Endothelial cell of umbilical vein (primary cell): ENCODE results near the gene ELL2.
A peak's percentile ranks its signal among the peaks of the same experiment; 100 is the strongest.

ENCODE experiments used
- EZH2 ChIP-seq: IDR thresholded peaks from 2 replicates; pipeline ENCODE4 v1.6.1; 2012; ENCODE audit warnings: borderline replicate concordance, low read depth, mild to moderate bottlenecking, moderate library complexity, low read length, inconsistent platforms; ENCODE audit not compliant: severe bottlenecking
- FOS ChIP-seq: IDR thresholded peaks from 2 replicates; pipeline ENCODE4 v1.6.1; 2011; ENCODE audit warnings: mild to moderate bottlenecking, low read length, moderate library complexity, borderline replicate concordance; ENCODE audit not compliant: insufficient read depth
- JUN ChIP-seq: IDR thresholded peaks from 2 replicates; pipeline ENCODE4 v1.6.1; 2011; ENCODE audit warnings: borderline replicate concordance, low read depth; ENCODE audit not compliant: insufficient read length, insufficient read depth
- MYC ChIP-seq: IDR thresholded peaks from one replicate; pipeline ENCODE4 v1.6.1; 2011; ENCODE audit warnings: mild to moderate bottlenecking, low read depth, low read length
- POLR2A ChIP-seq: IDR thresholded peaks from 2 replicates; pipeline ENCODE4 v1.6.1; 2012; ENCODE audit warnings: low read depth, mild to moderate bottlenecking, control low read depth, low read length
- POLR2AphosphoS5 ChIP-seq: IDR thresholded peaks from 2 replicates; pipeline ENCODE4 v1.6.1; 2012; ENCODE audit warnings: low read depth, mild to moderate bottlenecking, control low read depth, low read length, moderate library complexity; ENCODE audit not compliant: insufficient read depth
- TF ChIP-seq, protein P1 (sequence below), 2 donors: IDR thresholded peaks; 1 replicate in 1 of 2; 2 replicates in 1 of 2; pipeline ENCODE4 v1.5.1; 2011; ENCODE audit warnings: low read length in 2 of 2, mild to moderate bottlenecking in 2 of 2, moderate library complexity in 2 of 2, control low read depth in 1 of 2, inconsistent platforms in 1 of 2, low read depth in 1 of 2; ENCODE audit not compliant: insufficient read depth in 1 of 2; ENCODE audit errors: extremely low read depth in 1 of 2
- TF ChIP-seq, protein P2 (sequence below): IDR thresholded peaks from 2 replicates; pipeline ENCODE4 v1.6.1; 2011; ENCODE audit not compliant: insufficient read depth, insufficient read length

DNA sequence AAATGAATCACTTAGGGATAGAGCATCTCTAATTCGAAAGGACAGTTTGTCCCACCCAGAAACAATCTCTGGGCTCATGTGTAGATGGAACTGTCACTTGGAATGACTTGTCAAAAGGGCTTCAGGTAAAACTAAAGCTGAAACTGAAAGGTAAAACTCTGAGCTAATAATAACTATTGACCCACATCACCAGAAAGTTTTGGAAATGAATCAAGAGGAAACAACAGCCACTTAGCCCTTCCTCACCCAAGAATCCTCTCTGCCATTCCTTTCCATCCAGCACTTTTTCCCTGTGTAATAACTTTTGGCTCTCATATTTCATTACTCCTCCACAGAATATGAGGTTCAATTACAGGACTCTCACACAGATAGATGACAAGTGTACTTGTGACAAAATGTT, 125.1 kb downstream of the ELL2 start:
- TF ChIP-seq, protein P1, sequence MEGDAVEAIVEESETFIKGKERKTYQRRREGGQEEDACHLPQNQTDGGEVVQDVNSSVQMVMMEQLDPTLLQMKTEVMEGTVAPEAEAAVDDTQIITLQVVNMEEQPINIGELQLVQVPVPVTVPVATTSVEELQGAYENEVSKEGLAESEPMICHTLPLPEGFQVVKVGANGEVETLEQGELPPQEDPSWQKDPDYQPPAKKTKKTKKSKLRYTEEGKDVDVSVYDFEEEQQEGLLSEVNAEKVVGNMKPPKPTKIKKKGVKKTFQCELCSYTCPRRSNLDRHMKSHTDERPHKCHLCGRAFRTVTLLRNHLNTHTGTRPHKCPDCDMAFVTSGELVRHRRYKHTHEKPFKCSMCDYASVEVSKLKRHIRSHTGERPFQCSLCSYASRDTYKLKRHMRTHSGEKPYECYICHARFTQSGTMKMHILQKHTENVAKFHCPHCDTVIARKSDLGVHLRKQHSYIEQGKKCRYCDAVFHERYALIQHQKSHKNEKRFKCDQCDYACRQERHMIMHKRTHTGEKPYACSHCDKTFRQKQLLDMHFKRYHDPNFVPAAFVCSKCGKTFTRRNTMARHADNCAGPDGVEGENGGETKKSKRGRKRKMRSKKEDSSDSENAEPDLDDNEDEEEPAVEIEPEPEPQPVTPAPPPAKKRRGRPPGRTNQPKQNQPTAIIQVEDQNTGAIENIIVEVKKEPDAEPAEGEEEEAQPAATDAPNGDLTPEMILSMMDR (IDR thresholded peaks at IDR 0.05; ENCODE audit: extremely low read depth in 1 of 2, insufficient read depth in 1 of 2, low read depth in 1 of 2, low read length in 2 of 2) = no peak
- TF ChIP-seq POLR2AphosphoS5 (no peak), MYC (no peak), POLR2A (no peak), FOS (peak; percentile 3), EZH2 (no peak), JUN (no peak)
- TF ChIP-seq, protein P2, sequence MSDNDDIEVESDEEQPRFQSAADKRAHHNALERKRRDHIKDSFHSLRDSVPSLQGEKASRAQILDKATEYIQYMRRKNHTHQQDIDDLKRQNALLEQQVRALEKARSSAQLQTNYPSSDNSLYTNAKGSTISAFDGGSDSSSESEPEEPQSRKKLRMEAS = no peak
